Non-pigmented ciliary epithelial cell (primary cell): ENCODE measurements around the gene DNASE2B.
"Not testable (repeated sequence)": the region's sequence is repeated elsewhere in the genome, so short reads cannot be mapped to it uniquely, and the experiment has no call there.

Experiments used
- DNase-seq: peaks from one replicate; pipeline ENCODE4 v3.0.0-alpha.2; 2010; ENCODE audit warnings: low read depth

Gene DNASE2B

GRCh38 chr1:84412316-84412942 is 14.1 kb downstream of the DNASE2B start:
- DNase-seq, result peak; percentile 73

GRCh38 chr1:84415396-84415795 is 17.1 kb downstream of the DNASE2B start:
- DNase-seq, result no peak

- no peak for DNase-seq
Measured at GRCh38 chr1:84422909-84423308, 24.6 kb downstream of the DNASE2B start.

- no peak for DNase-seq
Measured at GRCh38 chr1:84424513-84425149, 26.3 kb downstream of the DNASE2B start.

GRCh38 chr1:84425150-84425896 is 27.0 kb downstream of the DNASE2B start:
- DNase-seq, result no peak

GRCh38 chr1:84426376-84426775 is 28.1 kb downstream of the DNASE2B start:
- DNase-seq, result no peak

- DNase-seq, result no peak
Measured at GRCh38 chr1:84427250-84428188, 29.2 kb downstream of the DNASE2B start.

- DNase-seq, result no peak
Measured at GRCh38 chr1:84428235-84428634, 30.0 kb downstream of the DNASE2B start.

GRCh38 chr1:84429231-84429630 is 30.9 kb downstream of the DNASE2B start:
- no peak for DNase-seq

- DNase-seq, result no peak
Measured at GRCh38 chr1:84430546-84430945, 32.3 kb downstream of the DNASE2B start.

GRCh38 chr1:84433258-84434080 is 35.2 kb downstream of the DNASE2B start:
- peak; percentile 44 for DNase-seq

GRCh38 chr1:84434081-84434769 is 35.9 kb downstream of the DNASE2B start:
- DNase-seq, result no peak

GRCh38 chr1:84434801-84435549 is 36.7 kb downstream of the DNASE2B start:
- no peak for DNase-seq

GRCh38 chr1:84436876-84437655 is 38.8 kb downstream of the DNASE2B start:
- DNase-seq, result no peak

- peak; percentile 69 for DNase-seq
Measured at GRCh38 chr1:84442256-84442655, 44.0 kb downstream of the DNASE2B start.

GRCh38 chr1:84442747-84443646 is 44.7 kb downstream of the DNASE2B start:
- not testable (repeated sequence) for DNase-seq

- not testable (repeated sequence) for DNase-seq
Measured at GRCh38 chr1:84448704-84449103, 50.4 kb downstream of the DNASE2B start.

- no peak for DNase-seq
Measured at GRCh38 chr1:84450910-84451309, 52.6 kb downstream of the DNASE2B start.
